Gastroesophageal sphincter (tissue), 3 donors: ENCODE results near the gene ZCCHC24.

ENCODE experiments used
- CTCF ChIP-seq, 4 experiments: fragments of 200-600 bp in 2 of 4; fragments of 450-650 bp in 2 of 4; sonication (generic) in 1 of 4; IDR thresholded peaks; one replicate each; pipeline ENCODE4 v1.5.1; 2017 to 2019; ENCODE audit warnings: antibody characterized with exemption in 4 of 4, mild to moderate bottlenecking in 2 of 4, moderate library complexity in 2 of 4
- POLR2A ChIP-seq, 2 donors: fragments of 450-650 bp; IDR thresholded peaks; one replicate each; pipeline ENCODE4 v1.6.1; 2017; ENCODE audit warnings: antibody characterized with exemption in 2 of 2, mild to moderate bottlenecking in 2 of 2, moderate library complexity in 1 of 2
- POLR2AphosphoS5 ChIP-seq: sonication (generic); formaldehyde crosslinking; IDR thresholded peaks from one replicate; pipeline ENCODE4 v1.6.1; 2017; ENCODE audit warnings: antibody characterized with exemption

GRCh38 chr10:79355420-79356017 is 89.9 kb downstream of the ZCCHC24 start:
- TF ChIP-seq POLR2A (IDR thresholded peaks at IDR 0.05) (no peak), CTCF (IDR thresholded peaks at IDR 0.05) (no peak), POLR2AphosphoS5 (no peak)
